ENCODE data around the gene TMEM62.
A peak's percentile ranks its signal among the peaks of the same experiment; 100 is the strongest.
"Not testable (repeated sequence)": the region's sequence is repeated elsewhere in the genome, so short reads cannot be mapped to it uniquely, and the experiment has no call there.

Gene TMEM62

GRCh38 chr15:43210807-43211206, 77.4 kb downstream of the TMEM62 start:
- no peak for DNase-seq

DNA sequence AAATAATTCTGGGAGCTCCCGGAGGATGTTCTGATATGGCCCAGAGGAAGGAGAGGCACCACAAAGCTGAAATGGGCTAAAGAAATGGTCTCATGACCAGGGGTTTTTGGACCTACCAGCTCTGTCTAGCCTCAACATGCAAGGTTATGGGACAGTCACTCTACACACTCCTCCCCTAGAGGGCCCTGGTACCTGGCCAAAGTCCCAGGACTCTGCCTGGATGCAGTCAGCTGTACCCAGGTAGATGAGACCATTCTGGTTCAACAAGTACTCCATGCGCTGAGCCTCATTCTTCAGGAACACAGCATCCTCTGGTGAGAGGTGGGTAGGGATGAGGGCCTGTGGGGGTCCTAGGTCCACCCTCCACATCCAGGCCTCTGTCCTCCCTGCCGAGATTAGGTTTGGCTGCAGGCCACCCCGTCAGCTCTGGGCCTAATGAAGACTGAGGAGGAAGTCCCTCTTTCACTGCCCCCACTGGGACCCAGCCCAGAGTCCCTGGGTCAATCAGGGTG, 77.9 kb downstream of the TMEM62 start:
- DNase-seq, result no peak

- DNase-seq, result no peak
Measured at GRCh38 chr15:43212299-43212698, 78.9 kb downstream of the TMEM62 start.

GRCh38 chr15:43212951-43213350, 79.6 kb downstream of the TMEM62 start:
- DNase-seq, result no peak

DNA sequence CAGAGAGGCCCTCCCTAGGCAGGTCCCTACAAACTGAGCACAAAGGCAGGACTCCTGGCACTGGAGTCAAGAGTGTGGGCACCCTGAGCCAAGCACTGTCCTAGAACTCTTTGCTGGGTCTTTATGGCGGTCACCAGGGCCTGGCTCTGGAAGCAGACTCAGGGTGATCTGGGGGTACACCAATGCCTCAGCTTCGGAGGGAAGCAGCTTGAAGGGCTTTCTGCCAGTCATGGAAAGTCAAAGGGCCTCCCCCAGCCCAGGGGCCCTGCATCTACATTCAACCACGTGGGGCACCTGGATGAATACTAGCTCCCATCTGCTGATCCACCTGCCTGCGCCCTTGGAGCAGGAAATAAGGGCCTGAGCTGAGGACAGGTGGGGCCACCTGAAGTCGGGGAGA, 80.1 kb downstream of the TMEM62 start:
- DNase-seq, result no peak

DNA sequence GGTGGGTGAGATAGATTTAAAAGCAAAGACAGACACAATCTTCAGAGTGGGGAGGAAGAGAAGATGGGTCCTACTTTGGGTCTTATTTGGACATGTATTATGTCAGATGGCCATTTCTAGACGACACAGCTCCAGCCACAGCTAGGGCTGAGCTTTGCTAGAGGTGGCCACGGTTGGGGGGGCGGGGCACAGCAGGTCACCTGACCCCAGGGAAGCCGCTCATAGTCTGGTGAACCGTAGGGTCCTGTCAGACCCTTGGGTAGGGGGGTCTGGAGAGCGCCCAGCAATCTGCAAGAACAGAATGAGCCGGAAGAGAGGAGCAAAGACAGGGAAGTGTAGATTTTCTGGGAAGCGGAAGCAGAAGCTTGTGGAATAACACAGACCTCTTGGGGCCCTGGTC, 80.8 kb downstream of the TMEM62 start:
- no peak for DNase-seq

- DNase-seq, result no peak
Measured at GRCh38 chr15:43214592-43215295, 81.4 kb downstream of the TMEM62 start.

DNA sequence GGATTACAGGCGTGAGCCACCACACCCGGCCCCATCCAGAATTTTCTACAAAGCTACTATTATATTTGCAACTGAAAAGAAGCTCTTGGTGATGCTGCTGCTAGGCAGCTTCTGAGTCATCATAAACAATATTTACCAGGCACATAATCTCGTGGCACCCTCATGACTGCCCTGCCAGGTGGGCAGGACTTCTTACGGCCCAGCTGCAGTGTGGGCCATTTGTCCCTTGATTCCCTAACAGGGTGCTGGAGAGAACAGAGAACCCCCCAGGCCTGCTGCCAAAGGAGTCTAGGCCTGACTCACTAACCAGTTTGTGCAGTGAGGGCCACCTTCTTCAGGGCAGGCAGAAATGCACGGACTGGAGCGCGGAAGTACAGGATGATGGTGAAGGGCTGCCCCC, 82.6 kb downstream of the TMEM62 start:
- DNase-seq, result no peak

GRCh38 chr15:43218908-43219706, 85.7 kb downstream of the TMEM62 start:
- DNase-seq, result no peak

DNA sequence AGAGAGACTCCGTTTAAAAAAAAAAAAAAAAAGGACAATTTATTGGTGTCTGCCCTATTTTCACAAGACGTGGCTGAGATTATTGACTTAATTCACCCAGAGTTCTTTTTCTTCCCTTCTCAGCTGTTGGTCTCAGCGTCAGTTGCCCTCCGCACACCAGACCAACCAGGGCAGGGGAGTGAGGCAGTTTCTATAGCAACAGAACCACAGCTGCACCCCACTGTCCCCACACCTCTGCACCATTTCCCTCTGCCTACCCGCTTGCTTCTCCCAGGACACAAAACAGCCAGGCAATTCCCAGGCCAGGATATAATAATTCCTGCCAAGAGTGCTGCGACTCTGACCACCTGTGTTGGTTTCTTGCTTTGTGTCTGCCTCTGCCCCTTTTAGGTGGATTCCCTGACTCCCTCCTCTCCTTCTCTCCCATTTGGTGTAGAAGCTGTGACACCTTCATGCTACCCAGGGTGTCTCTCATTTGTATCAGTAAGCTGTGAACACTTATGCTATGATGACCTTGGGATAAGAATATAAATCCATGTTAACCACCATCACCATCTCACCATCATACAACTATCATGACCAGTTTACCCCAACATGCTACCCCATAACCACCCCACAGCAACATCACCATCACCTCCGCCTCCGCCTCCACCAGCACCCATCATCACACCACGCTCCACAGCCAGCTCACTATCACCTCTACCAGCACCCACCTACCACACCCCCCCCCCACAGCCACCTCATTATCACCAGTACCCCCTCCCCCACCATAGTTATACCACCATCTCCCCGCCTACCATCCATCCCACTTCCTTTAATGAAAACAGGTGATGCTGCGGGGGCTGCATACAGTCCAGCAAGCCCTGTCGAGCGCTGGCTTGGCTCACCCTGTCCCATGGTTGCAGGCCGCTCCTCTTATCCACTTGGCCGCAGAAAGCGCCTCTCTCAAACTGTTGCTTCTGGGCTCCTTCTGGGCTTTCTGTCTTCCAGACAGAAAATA, 86.8 kb downstream of the TMEM62 start:
- no peak for DNase-seq

DNA sequence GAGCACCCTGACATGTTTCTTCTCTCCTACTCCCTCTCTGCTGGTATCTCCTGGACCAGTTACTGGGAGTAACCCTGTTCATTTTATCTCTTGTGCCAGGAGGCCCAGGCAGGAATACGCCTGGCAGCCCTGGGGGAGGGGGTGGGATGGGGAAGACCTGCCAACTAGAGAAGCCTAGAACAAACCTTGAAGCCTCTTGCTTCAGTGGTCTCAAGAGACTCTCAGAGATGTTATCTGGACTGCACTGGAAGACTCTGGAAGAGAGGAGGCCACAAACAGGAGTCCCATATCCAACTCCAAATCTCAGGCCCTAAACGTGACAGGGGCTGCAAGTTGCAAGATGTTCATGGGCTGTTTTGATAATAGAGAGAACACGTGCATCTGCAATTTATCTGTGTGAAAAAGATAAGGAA, 87.6 kb downstream of the TMEM62 start, which contains the start of gene EPB42:
Gene EPB42 (minus strand): TSS at position 28 of the 413 bp plus-strand sequence. CDS start 193 bp downstream, outside the sequence.
- no peak for DNase-seq

DNA sequence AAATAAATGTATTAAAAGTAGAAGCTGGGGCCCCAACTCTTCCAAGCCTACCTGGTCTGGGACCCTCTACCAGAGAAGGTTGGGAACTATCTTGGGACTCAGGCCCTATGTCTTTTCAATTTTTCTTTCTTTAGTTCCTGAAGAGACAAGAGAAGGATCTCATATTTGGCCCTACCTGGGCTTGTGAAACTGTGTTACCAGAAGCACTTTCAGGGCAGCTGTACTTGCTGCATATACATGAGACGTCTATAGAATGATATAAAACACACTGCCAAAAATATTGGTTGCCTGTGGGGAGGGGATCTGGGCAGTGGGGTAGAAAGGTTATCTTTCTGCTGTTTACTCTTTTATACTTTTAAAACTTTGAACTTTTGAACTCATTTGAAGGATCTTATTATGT, 88.0 kb downstream of the TMEM62 start:
- no peak for DNase-seq

DNA sequence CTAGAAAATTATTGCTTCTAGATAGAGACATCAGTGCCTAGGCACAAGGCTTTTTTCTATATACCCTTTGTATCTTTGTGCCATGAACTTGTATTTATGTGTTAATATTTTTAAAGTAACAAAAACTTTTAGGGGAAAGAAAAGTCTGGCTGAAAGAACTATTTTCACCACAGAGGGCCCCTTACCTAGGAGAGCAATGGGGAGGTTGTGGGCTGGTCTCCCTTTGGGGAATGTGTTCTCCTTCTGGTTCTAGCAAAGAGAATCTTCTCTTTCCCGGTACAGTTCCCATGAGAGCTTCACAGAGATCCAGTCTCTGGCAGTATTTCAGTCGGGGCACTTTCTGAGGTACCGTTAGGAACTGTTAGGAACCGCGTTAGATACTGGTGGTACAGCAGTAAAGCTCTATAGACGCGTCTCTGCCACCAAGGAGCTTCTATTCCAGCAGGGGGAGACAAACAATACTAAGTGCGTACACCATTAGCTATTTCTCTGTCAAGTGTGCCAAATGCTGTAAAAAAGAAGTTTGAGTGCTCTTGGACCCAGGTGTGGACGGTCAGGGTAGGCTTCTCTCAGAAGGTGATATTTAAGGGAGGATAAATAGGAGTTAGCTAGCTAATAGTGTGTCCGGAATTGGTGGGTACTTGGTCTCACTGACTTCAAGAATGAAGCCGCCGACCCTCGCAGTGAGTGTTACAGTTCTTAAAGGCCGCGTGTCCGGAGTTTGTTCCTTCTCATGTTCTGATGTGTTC, 92.0 kb downstream of the TMEM62 start:
- DNase-seq, result peak; percentile 18

DNA sequence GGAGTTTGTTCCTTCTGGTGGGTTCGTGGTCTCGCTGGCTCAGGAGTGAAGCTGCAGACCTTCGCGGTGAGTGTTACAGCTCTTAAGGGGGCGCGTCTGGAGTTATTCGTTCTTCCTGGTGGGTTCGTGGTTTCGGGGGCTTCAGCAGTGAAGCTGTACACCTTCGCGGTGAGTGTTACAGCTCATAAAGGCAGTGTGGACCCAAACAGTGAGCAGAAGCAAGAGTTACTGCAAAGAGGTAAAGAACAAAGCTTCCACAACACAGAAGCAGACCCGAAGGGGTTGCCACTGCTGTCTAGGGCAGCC, 92.5 kb downstream of the TMEM62 start:
- not testable (repeated sequence) for DNase-seq

GRCh38 chr15:43226436-43227305, 93.3 kb downstream of the TMEM62 start:
- no peak for DNase-seq

DNA sequence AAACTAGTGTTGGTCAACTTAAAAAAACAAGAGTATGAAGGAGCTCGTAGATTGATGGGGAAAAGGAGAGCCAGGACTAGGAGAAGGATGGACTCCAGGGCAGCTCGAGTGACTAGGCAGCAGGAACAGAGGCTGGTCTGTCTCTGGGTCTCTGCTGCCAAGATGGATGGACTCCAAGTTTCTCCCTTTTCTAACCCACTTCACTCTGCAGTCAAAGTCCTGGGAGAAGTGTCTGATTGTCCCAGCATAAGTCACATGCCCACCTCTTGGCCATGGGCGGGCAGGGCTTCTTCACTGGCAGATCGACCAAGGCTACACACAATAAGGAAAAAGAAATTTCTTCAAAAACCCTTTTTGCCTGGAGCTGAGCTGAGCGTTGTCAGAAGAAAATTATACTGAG, 96.6 kb downstream of the TMEM62 start:
- no peak for DNase-seq

DNA sequence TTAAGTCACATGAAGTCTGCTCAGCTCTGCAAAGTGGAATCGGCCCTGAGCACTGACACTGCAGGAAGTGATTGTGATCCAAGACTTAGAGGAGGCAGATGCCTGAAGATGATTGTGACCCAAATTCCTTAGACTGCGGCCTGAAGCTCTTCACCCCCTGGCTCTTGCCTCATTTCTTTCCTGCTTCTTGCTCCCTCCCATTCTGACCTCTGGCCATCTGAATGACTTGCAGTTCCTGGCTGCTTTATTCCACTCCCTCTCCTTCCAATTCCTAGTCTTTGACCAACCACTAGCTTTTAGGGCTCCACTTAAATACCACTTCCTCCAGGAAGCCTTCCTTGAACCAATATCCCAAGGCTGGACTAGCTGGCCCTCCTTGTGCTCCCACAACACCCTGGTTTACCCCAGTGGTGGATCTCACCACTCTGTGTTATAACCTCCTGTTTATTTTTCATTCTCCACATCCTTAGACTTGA, 97.3 kb downstream of the TMEM62 start:
- DNase-seq, result no peak

GRCh38 chr15:43232289-43232874, 99.0 kb downstream of the TMEM62 start:
- DNase-seq, result no peak
